ENCODE results near the gene TDRD5.

Gene TDRD5, protein sequence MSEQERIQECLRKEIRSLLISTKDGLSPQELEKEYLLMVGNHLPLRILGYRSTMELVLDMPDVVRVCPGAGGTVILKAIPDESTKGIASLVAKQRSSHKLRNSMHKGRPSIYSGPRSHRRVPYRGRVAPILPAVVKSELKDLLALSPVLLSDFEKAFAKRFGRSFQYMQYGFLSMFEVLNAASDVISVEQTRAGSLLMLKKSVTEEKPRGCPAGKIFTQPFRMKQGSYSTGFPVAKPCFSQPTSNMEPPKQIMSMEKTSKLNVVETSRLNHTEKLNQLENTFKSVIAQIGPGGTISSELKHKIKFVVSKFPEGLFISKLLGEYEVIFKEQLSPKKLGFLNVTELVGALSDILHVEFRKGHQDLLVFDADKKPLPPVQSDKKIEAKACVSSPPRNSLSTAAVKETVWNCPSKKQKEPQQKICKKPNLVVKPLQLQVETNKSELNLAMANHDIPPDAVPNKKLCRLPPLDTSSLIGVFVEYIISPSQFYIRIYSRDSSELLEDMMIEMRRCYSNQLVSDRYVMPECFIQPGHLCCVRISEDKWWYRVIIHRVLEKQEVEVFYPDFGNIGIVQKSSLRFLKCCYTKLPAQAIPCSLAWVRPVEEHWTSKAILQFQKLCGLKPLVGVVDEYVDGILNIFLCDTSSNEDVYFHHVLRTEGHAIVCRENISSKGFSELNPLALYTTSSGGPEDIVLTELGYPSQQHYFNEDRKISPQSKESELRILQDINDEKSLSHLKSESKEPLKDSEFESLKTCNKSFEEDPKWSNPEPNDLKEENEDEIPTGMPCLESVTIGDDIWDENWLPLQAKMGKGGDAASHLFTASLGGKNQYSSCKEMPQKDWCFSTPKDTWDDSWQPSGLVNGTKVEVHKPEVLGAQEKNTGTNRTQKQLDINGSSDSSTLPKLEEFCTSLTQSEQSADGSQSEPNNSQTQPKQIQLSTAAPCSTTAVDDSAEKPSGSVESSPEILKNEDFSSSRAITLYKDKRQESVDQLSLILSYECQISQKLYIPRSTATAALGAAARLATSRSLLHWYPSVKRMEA

DNA sequence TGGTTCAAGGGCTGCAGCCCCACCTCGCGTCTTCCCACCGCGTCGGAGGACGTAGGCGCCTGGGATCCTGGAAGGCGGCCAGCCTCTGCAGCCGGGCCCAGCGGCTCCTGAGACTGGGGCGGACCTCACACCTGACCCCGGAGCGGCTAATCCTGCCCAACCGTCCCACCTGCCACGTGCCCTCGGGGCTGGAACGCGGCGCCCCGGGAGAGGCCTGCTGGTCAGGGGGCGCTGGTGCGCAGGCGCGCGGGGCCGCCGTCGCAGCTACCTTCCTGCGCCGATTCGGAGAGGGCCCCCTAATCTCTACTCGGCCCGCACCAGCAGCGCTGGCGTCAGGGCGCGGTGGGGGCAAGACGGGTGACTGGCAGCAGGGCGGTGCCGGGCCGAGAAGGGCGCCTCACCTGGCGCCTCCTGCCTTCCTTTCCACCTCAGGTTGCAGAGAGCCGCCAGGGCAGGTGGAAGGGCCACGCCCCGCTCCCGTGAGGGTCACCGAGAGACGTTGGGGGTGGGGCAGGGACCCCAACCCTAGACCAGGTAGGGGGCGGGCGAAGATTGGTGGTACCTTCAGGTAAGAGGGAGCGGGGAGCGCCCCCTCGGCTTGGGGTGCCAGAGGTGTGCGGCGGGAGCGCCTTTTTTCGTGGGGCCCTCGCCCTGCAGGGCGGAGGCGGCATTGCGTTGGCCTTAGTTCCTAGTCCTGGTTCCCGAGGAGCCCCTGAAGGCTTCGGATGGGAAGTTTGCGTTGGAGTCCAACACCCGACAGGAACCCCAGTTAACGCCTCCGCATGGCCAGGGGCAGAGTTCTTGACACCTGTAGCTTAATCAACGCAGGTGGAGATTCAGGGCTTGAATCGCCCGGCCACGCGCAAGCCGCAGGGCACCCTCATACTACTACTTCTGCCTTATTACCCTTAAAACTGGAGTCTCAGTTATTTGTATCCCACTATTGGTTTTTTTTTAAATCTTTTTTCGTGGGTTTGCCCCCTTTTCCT is at the start of gene TDRD5:
TSS of gene TDRD5 (plus strand) at position 241 of the 989 bp plus-strand sequence. CDS start 784 bp downstream, outside the sequence.
- H3K27me3 ChIP-seq (ENCODE audit: insufficient read depth, poor library complexity, severe bottlenecking), result peaks cover 60% of the 10 kb centered on the region
- TF ChIP-seq, protein P1, sequence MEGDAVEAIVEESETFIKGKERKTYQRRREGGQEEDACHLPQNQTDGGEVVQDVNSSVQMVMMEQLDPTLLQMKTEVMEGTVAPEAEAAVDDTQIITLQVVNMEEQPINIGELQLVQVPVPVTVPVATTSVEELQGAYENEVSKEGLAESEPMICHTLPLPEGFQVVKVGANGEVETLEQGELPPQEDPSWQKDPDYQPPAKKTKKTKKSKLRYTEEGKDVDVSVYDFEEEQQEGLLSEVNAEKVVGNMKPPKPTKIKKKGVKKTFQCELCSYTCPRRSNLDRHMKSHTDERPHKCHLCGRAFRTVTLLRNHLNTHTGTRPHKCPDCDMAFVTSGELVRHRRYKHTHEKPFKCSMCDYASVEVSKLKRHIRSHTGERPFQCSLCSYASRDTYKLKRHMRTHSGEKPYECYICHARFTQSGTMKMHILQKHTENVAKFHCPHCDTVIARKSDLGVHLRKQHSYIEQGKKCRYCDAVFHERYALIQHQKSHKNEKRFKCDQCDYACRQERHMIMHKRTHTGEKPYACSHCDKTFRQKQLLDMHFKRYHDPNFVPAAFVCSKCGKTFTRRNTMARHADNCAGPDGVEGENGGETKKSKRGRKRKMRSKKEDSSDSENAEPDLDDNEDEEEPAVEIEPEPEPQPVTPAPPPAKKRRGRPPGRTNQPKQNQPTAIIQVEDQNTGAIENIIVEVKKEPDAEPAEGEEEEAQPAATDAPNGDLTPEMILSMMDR (IDR thresholded peaks at IDR 0.05; ENCODE audit: poor library complexity, severe bottlenecking), result peak; percentile 10
- ATAC-seq (ENCODE audit: low read depth) (peak; percentile 58), DNase-seq (ENCODE audit: low spot score) (no peak)
- no peaks in the 10 kb centered on the region for H3K4me1 ChIP-seq (ENCODE audit: insufficient read depth, poor library complexity, severe bottlenecking)
- H3K36me3 ChIP-seq (ENCODE audit: low read depth), result no peaks in the 10 kb centered on the region
- peak within 1 kb of the TSS; percentile 10 for H3K4me3 ChIP-seq (ENCODE audit: severe bottlenecking)
- H3K9me3 ChIP-seq (ENCODE audit: severe bottlenecking), result no peaks in the 10 kb centered on the region
- H3K27ac ChIP-seq (ENCODE audit: poor library complexity, severe bottlenecking), result no peak within 1 kb of the TSS

DNA sequence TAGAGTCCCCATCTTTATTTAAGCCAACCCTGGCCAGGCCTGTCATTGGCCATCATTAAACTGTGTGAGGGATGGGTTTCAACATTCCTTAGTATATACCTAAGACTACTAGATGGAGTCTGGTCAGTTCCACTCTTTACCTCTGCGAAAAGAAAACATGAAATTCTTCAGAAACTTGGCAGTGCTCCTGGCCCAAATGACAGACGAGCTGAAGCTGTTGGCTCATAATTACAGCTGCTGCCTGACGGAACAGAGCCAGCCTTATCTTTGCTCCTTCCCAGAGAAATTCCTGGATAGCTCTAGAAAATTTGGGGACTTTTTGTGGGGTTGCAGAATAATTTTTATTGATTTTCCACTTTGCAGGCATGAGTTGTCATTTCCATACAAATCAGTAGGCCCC is 46.3 kb upstream of the TDRD5 start:
- ATAC-seq (ENCODE audit: low read depth), result no peak
- Histone ChIP-seq H3K27ac (ENCODE audit: poor library complexity, severe bottlenecking) (no peak overlapping the region), H3K9me3 (ENCODE audit: severe bottlenecking) (no peaks in the 10 kb centered on the region), H3K4me1 (ENCODE audit: insufficient read depth, poor library complexity, severe bottlenecking) (no peaks in the 10 kb centered on the region), H3K4me3 (ENCODE audit: severe bottlenecking) (no peak overlapping the region), H3K27me3 (ENCODE audit: insufficient read depth, poor library complexity, severe bottlenecking) (no peaks in the 10 kb centered on the region), H3K36me3 (ENCODE audit: low read depth) (no peaks in the 10 kb centered on the region)
- no peak for DNase-seq (ENCODE audit: low spot score)
- TF ChIP-seq, protein P1 (IDR thresholded peaks at IDR 0.05; ENCODE audit: poor library complexity, severe bottlenecking), result no peak

GRCh38 chr1:179547021-179547535 is 44.6 kb upstream of the TDRD5 start:
- no peaks in the 10 kb centered on the region for H3K9me3 ChIP-seq (ENCODE audit: severe bottlenecking)
- no peaks in the 10 kb centered on the region for H3K27me3 ChIP-seq (ENCODE audit: insufficient read depth, poor library complexity, severe bottlenecking)
- no peak for ATAC-seq (ENCODE audit: low read depth)
- no peak overlapping the region for H3K4me3 ChIP-seq (ENCODE audit: severe bottlenecking)
- no peaks in the 10 kb centered on the region for H3K4me1 ChIP-seq (ENCODE audit: insufficient read depth, poor library complexity, severe bottlenecking)
- no peak for DNase-seq (ENCODE audit: low spot score)
- no peaks in the 10 kb centered on the region for H3K36me3 ChIP-seq (ENCODE audit: low read depth)
- H3K27ac ChIP-seq (ENCODE audit: poor library complexity, severe bottlenecking), result no peak overlapping the region
- TF ChIP-seq, protein P1 (IDR thresholded peaks at IDR 0.05; ENCODE audit: poor library complexity, severe bottlenecking), result no peak

DNA sequence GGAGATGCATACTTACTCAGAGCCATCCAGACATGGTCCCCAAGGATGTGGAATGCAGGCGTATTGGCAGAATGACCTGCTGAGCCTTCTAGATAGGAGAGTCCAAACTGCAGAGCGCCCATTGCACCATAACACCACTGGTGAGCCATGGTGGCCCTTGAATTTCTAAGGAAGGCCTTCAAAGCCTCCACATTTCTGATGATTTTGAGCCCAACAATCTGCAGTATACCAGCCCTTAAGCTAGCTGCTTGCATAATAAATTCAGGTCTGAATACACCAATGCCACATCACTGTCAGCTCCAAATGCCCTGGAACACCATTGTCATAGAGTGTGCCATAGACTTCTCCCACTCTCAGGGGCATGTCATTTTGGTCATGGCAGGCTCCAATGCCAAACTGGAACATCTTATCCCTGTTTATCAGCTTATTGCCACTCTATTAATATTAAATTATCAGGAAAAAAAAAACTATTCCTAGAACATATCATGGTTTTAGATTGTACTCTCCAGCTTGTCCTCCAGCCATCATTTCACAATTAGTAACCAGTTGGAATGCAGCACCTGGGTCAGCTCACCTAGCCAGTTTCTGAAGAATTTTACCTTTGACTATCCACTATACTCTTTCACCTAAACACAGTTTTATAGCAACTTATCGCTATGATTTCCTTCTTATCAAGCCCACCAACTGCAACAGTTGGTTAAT is 42.8 kb upstream of the TDRD5 start:
- DNase-seq (ENCODE audit: low spot score) (no peak), ATAC-seq (ENCODE audit: low read depth) (no peak)
- Histone ChIP-seq H3K27ac (ENCODE audit: poor library complexity, severe bottlenecking) (no peak overlapping the region), H3K9me3 (ENCODE audit: severe bottlenecking) (no peaks in the 10 kb centered on the region), H3K36me3 (ENCODE audit: low read depth) (no peaks in the 10 kb centered on the region), H3K4me3 (ENCODE audit: severe bottlenecking) (no peak overlapping the region), H3K27me3 (ENCODE audit: insufficient read depth, poor library complexity, severe bottlenecking) (no peaks in the 10 kb centered on the region), H3K4me1 (ENCODE audit: insufficient read depth, poor library complexity, severe bottlenecking) (no peaks in the 10 kb centered on the region)
- TF ChIP-seq, protein P1 (IDR thresholded peaks at IDR 0.05; ENCODE audit: poor library complexity, severe bottlenecking), result no peak

All from RWPE2 (cell line).